Fibroblast of peridontal ligament (primary cell): ENCODE data around the gene AVP.
A peak's percentile ranks its signal among the peaks of the same experiment; 100 is the strongest.

Experiments
- DNase-seq: peaks from one replicate; pipeline ENCODE4 v3.0.0-alpha.2; 2010; ENCODE audit errors: extremely low read depth

The AVP gene

GRCh38 chr20:3047486-3048419, 36.8 kb downstream of the AVP start:
- DNase-seq: no peak

- DNase-seq: peak; percentile 7
Measured at GRCh38 chr20:3046677-3047462, 37.7 kb downstream of the AVP start.

GRCh38 chr20:3045816-3046676, 38.5 kb downstream of the AVP start, which contains the start of gene MRPS26:
MRPS26 (plus strand) TSS chr20:3046052; CDS start chr20:3046069, 17 bp downstream.
- peak; percentile 75 for DNase-seq

GRCh38 chr20:3045042-3045815, 39.3 kb downstream of the AVP start:
- peak; percentile 86 for DNase-seq

GRCh38 chr20:3044336-3044965, 40.1 kb downstream of the AVP start:
- DNase-seq: no peak

GRCh38 chr20:3043322-3043721, 41.2 kb downstream of the AVP start, which contains the start of gene GNRH2:
GNRH2 (plus strand) TSS chr20:3043622; CDS start chr20:3044415, 793 bp downstream.
- DNase-seq: no peak

GRCh38 chr20:3042625-3043024, 41.9 kb downstream of the AVP start:
- DNase-seq: no peak

- DNase-seq: peak; percentile 51
Measured at GRCh38 chr20:3041854-3042409, 42.6 kb downstream of the AVP start.

- DNase-seq: no peak
Measured at GRCh38 chr20:3040086-3040485, 44.4 kb downstream of the AVP start.

GRCh38 chr20:3039426-3039825, 45.1 kb downstream of the AVP start:
- no peak for DNase-seq

- DNase-seq: no peak
Measured at GRCh38 chr20:3038454-3038853, 46.1 kb downstream of the AVP start.

GRCh38 chr20:3037654-3038053, 46.9 kb downstream of the AVP start:
- DNase-seq: no peak

GRCh38 chr20:3032624-3033023, 51.9 kb downstream of the AVP start:
- DNase-seq: no peak
